Epithelial cell of alveolus of lung (primary cell): ENCODE results near the gene OGFOD3. TPM values are rescaled to one million over a fixed set of nuclear protein-coding genes. Genes with fewer than 3 reads are reported as not detected.

Experiments
- total RNA-seq: library from RNA; depleted of rRNA; stranded (reverse); fragments of >200 nt; gene quantifications from 2 replicates; pipeline ENCODE4 v1.2.1, GENCODE V29; 2015

The OGFOD3 gene
- total RNA-seq, result 34.5 and 55.1 TPM in 2 replicates

GRCh38 chr17:82418001-82418986 is at the start of gene OGFOD3, which contains the start of gene HEXD:
Gene OGFOD3 (minus strand): TSS chr17:82418586. CDS start chr17:82418485, 101 bp downstream.
Gene HEXD (plus strand): TSS chr17:82418347. CDS start chr17:82419800, 1,453 bp downstream.

GRCh38 chr17:82458179-82458884 is 39.9 kb upstream of the OGFOD3 start, which contains the start of gene NARF:
Gene NARF (plus strand): TSS chr17:82458741. CDS start chr17:82458804, 63 bp downstream.

GRCh38 chr17:82450357-82451106 is 32.1 kb upstream of the OGFOD3 start, which contains the start of gene CYBC1:
Gene CYBC1 (minus strand): TSS chr17:82450752. CDS start chr17:82449254, 1,498 bp downstream.

GRCh38 chr17:82371333-82372248 is 46.8 kb downstream of the OGFOD3 start, which contains the start of gene UTS2R:
Gene UTS2R (plus strand): TSS chr17:82371765. CDS start chr17:82374325, 2,560 bp downstream.

GRCh38 chr17:82358465-82359350 is 59.7 kb downstream of the OGFOD3 start, which contains the start of gene TEX19:
Gene TEX19 (plus strand): TSS chr17:82359247. CDS start chr17:82362151, 2,904 bp downstream.

Other genes with a start within 250 kb of the OGFOD3 start
- gene CCDC57, start 205.7 kb downstream of the OGFOD3 start, total RNA-seq, result 6.9 and 16.5 TPM in 2 replicates
- gene SLC16A3, start 189.5 kb downstream of the OGFOD3 start, total RNA-seq, result 224 and 509 TPM in 2 replicates
- 41.8 and 136 TPM in 2 replicates for gene CSNK1D, start 144.9 kb downstream of the OGFOD3 start, total RNA-seq
- gene CD7, start 101.0 kb downstream of the OGFOD3 start, total RNA-seq, result 2.2 and 14.8 TPM in 2 replicates
- 4.9 and 21.3 TPM in 2 replicates for gene SECTM1, start 84.8 kb downstream of the OGFOD3 start, total RNA-seq
- not detected in 2 replicates for gene TEX19, start 59.3 kb downstream of the OGFOD3 start, total RNA-seq
- 0.13 and 0.88 TPM in 2 replicates for gene UTS2R, start 46.8 kb downstream of the OGFOD3 start, total RNA-seq
- gene HEXD, start 239 bp downstream of the OGFOD3 start, total RNA-seq, result 10.6 and 15.3 TPM in 2 replicates
- gene CYBC1, start 32.2 kb upstream of the OGFOD3 start, total RNA-seq, result 57.3 and 126 TPM in 2 replicates
- 50.0 and 90.9 TPM in 2 replicates for gene NARF, start 40.2 kb upstream of the OGFOD3 start, total RNA-seq
- 27.9 and 30.9 TPM in 2 replicates for gene FOXK2, start 101.1 kb upstream of the OGFOD3 start, total RNA-seq
- 72.3 and 77.8 TPM in 2 replicates for gene WDR45B, start 229.9 kb upstream of the OGFOD3 start, total RNA-seq